ENCODE measurements around the gene KSR2.

DNA sequence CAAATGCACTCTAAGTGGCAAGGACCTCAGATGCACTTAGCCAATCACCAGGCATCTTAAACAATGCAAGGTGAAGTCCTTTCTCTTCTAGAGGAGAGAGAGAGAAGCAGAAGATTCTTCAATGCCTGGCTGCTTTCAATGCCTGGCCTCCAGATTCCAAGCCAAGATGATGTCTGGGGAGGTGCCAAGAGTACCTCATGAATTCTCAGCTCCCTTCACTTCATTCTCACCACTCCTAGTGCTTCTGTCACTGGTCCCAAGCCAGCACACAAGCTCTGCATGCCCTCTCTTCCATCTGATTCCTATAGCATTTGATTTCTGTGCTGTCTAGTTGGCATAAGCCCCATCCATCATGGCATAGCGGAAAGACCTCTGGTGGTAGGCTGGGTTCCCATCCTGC lies 225.0 kb downstream of the KSR2 start:
- TF ChIP-seq, protein P1, sequence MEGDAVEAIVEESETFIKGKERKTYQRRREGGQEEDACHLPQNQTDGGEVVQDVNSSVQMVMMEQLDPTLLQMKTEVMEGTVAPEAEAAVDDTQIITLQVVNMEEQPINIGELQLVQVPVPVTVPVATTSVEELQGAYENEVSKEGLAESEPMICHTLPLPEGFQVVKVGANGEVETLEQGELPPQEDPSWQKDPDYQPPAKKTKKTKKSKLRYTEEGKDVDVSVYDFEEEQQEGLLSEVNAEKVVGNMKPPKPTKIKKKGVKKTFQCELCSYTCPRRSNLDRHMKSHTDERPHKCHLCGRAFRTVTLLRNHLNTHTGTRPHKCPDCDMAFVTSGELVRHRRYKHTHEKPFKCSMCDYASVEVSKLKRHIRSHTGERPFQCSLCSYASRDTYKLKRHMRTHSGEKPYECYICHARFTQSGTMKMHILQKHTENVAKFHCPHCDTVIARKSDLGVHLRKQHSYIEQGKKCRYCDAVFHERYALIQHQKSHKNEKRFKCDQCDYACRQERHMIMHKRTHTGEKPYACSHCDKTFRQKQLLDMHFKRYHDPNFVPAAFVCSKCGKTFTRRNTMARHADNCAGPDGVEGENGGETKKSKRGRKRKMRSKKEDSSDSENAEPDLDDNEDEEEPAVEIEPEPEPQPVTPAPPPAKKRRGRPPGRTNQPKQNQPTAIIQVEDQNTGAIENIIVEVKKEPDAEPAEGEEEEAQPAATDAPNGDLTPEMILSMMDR (IDR thresholded peaks at IDR 0.05), result no peak
- TF ChIP-seq POLR2A (IDR thresholded peaks at IDR 0.05) (no peak), EP300 (IDR thresholded peaks at IDR 0.05) (no peak), POLR2AphosphoS5 (IDR thresholded peaks at IDR 0.05) (no peak)
